Subcutaneous abdominal adipose tissue (tissue), 5 donors: ENCODE results near the gene TUT7.
"Not testable (repeated sequence)": the region's sequence is repeated elsewhere in the genome, so short reads cannot be mapped to it uniquely, and the experiment has no call there.

Source experiments
- H3K27ac ChIP-seq: one replicate; pipeline ENCODE4 v1.7.0; 2013; ENCODE audit warnings: low read depth, mild to moderate bottlenecking, inconsistent platforms, low read length, moderate library complexity
- H3K27me3 ChIP-seq, 5 donors: one replicate each; pipeline ENCODE4 v1.7.0; 2013; ENCODE audit warnings: low read length in 5 of 5, inconsistent platforms in 1 of 5; ENCODE audit not compliant: control insufficient read depth in 5 of 5, insufficient read depth in 4 of 5
- H3K36me3 ChIP-seq, 5 donors: one replicate each; pipeline ENCODE4 v1.7.0; 2013; ENCODE audit warnings: low read length in 5 of 5; ENCODE audit not compliant: control insufficient read depth in 5 of 5, insufficient read depth in 5 of 5
- H3K4me1 ChIP-seq, 5 donors: one replicate each; pipeline ENCODE4 v1.7.0; 2013; ENCODE audit warnings: low read length in 5 of 5, mild to moderate bottlenecking in 3 of 5, moderate library complexity in 1 of 5; ENCODE audit not compliant: control insufficient read depth in 5 of 5, insufficient read depth in 5 of 5
- H3K4me3 ChIP-seq, 5 donors: one replicate each; pipeline ENCODE4 v1.7.0; 2013; ENCODE audit warnings: low read length in 5 of 5, low read depth in 1 of 5
- H3K9ac ChIP-seq, 5 donors: one replicate each; pipeline ENCODE4 v1.7.0; 2013; ENCODE audit warnings: low read length in 5 of 5, mild to moderate bottlenecking in 4 of 5, moderate library complexity in 3 of 5
- H3K9me3 ChIP-seq, 5 donors: one replicate each; pipeline ENCODE4 v1.7.0; 2013; ENCODE audit warnings: low read length in 5 of 5; ENCODE audit not compliant: control insufficient read depth in 5 of 5
- donor health status: healthy.
- donor health status: healthy.
- donor health status: healthy.
- donor health status: healthy.
- donor health status: healthy.

Gene TUT7

DNA sequence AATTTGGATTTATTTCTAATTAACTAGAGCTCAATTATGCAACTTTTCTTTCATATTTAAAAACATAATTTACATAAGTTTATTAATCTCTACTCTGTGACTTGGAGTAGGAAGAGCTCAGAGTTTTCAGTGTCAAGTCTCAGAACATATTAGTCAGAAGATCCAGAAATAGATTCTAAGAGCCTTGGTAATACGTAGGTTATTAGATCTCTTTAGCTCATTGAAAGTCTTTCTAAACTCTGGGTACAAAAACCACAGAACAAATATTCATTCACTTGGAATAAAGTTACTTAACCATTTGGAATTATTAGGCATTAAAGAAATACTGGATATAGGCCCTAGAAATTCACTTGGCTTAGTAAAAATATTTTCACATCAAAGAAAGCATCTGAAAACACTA is 45.5 kb downstream of the TUT7 start:
- Histone ChIP-seq H3K27me3 (no peaks in the 10 kb centered on the region), H3K27ac (no peak overlapping the region), H3K9ac (no peak overlapping the region), H3K9me3 (no peaks in the 10 kb centered on the region), H3K4me3 (no peak overlapping the region), H3K4me1 (no peaks in the 10 kb centered on the region), H3K36me3 (peaks cover 64 to 84% (median 70%) of the 10 kb centered on the region in 5 donors)

DNA sequence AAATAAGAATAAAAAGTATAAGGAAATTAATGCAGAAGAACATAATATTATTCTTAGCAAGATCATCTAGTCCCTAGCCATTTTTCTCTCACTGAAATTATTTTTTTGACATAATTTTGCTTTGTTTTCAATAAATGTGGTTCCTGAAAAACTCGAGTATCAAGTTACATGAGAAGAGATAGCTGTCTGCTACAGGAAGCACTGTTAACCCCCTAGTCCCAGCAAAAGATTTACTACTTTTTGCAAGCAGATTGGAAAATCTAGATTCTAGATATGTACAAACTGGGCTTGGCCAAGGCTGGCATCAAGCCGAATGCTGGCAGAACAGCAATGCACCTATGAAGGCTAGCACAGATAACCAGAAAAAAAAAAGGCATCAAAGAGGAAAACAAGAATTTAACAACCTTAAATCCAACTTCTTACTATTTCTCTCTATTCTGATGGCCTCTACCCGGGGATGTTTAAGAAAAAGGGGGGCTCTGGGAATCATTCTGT is 49.9 kb downstream of the TUT7 start:
- no peak overlapping the region for H3K4me3 ChIP-seq
- H3K9ac ChIP-seq, result no peak overlapping the region
- no peaks in the 10 kb centered on the region for H3K27me3 ChIP-seq
- H3K9me3 ChIP-seq, result no peaks in the 10 kb centered on the region
- H3K4me1 ChIP-seq, result no peaks in the 10 kb centered on the region
- peaks cover 68 to 96% (median 79%) of the 10 kb centered on the region in 5 donors for H3K36me3 ChIP-seq
- no peak overlapping the region for H3K27ac ChIP-seq

DNA sequence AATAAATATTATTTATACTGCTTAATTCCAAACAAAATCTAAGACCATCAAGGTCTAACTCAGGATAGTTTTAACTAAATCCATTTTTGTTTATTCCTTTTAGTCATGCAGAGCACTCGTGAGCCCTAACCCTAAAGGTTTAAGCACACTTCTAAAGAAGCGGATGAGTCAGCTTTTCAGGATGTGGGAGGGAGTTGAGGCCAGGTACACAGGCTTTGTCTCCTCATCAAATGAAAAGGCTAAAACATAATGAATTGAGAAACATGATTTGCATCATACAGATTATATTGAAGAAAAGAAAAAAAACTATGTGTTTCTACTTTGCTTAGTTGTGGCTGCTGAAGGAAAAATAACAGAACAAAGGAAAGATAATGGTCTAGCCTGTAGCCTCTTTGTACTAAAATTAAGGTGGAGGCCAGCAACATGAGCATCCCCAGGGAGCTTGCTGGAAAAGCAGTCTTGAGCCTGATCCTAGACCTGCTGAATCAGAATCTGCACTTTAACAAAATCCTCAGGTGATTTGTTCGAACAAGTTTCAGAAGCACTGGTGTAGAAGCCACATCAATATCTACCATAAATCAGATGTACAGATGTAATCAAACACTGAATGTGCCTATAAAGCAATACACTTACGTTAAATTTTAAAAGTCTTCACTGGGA is 50.8 kb downstream of the TUT7 start:
- H3K9me3 ChIP-seq, result no peaks in the 10 kb centered on the region
- H3K4me1 ChIP-seq, result no peaks in the 10 kb centered on the region
- no peak overlapping the region for H3K9ac ChIP-seq
- no peak overlapping the region for H3K27ac ChIP-seq
- H3K4me3 ChIP-seq, result no peak overlapping the region
- H3K27me3 ChIP-seq, result no peaks in the 10 kb centered on the region
- H3K36me3 ChIP-seq, result peaks cover 65 to 97% (median 83%) of the 10 kb centered on the region in 5 donors

DNA sequence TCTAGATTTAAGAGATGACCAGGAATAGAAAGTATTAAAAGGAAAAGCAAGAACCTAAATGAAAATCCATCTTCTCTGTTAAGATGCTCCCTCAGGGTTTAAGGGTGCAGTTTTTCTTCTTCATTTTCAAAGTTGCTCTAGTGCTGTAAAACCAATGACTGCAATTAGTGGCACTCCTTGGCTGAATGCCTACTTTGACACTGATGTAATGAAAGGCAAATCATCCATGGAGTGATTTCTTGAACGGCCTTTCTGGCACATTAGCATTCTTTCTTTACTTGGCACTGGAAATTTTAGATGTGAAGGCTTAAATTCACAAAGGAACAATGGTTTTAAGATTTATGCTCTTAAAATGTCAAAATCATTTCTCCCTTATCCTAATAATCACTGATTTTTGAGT is 52.5 kb downstream of the TUT7 start:
- H3K36me3 ChIP-seq, result peaks cover 66 to 96% (median 88%) of the 10 kb centered on the region in 5 donors
- H3K27ac ChIP-seq, result no peak overlapping the region
- H3K9ac ChIP-seq, result no peak overlapping the region
- no peaks in the 10 kb centered on the region for H3K27me3 ChIP-seq
- no peaks in the 10 kb centered on the region for H3K4me1 ChIP-seq
- no peaks in the 10 kb centered on the region for H3K9me3 ChIP-seq
- no peak overlapping the region for H3K4me3 ChIP-seq

DNA sequence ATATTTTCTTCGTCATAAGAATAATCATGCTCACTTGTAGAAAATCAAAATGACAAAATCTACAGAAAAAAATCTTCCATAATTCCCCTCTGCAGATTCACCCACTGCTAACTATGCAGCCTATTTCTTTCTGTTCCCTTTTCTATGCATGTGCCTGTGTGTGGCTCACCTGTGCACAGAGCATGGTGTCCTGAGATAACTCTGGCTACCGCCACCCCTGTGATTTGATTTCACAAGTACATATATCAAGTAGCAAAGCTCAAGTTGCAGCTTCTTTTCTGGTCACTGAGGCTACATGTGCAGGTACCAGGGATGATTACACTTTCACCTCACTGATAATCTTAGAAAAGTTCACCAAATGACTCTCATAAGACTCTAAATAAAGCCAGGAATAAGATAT is 53.5 kb downstream of the TUT7 start:
- no peaks in the 10 kb centered on the region for H3K4me1 ChIP-seq
- H3K9ac ChIP-seq, result no peak overlapping the region
- no peak overlapping the region for H3K27ac ChIP-seq
- H3K4me3 ChIP-seq, result no peak overlapping the region
- H3K9me3 ChIP-seq, result no peaks in the 10 kb centered on the region
- H3K36me3 ChIP-seq, result peaks cover 67 to 94% (median 86%) of the 10 kb centered on the region in 5 donors
- no peaks in the 10 kb centered on the region for H3K27me3 ChIP-seq

DNA sequence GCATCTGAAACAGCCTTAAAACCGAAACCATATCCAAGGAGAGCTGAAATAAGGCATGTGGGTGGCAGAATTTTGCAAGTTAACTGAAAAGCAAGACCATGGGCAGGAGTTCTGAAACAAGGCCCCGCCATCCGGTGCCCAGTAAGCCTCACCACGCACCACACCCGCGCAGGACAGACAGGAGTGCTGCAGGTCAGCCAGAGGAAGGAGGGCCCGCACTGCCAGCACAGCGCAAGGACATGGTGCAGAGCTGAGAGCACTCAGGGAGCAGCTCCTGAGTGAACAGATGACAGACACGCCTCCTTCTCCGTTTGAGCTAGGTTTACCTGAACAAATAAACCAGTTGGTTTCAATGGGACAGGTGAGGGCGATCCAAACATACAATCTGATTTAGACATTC is 55.3 kb downstream of the TUT7 start:
- no peaks in the 10 kb centered on the region for H3K27me3 ChIP-seq
- H3K9me3 ChIP-seq, result no peaks in the 10 kb centered on the region
- H3K4me3 ChIP-seq, result no peak overlapping the region
- peaks cover 53 to 76% (median 69%) of the 10 kb centered on the region in 5 donors for H3K36me3 ChIP-seq
- no peak overlapping the region for H3K27ac ChIP-seq
- no peaks in the 10 kb centered on the region for H3K4me1 ChIP-seq
- H3K9ac ChIP-seq, result no peak overlapping the region

DNA sequence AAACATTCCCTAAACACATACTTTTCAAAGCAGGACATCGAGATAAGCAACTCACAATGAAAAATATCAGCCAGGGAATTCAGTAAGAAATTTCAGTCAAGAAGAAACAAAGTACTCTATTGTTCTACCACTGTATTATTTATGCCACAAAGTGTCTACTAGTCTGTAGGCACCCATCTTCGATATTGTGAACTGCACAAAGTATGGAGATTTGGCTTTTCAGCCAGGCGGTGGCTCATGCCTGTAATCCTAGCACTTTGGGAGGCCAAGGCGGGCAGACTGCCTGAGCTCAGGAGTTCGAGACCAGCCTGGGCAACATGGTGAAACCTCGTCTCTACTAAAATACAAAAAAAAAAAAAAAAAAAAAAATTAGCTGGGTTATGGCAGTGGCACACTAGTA is 63.9 kb downstream of the TUT7 start:
- H3K9ac ChIP-seq, H3K4me1 ChIP-seq, H3K4me3 ChIP-seq, H3K9me3 ChIP-seq, H3K27me3 ChIP-seq, H3K27ac ChIP-seq: not testable (repeated sequence)
- peaks cover 0 to 14% (median 4%) of the 10 kb centered on the region in 5 donors for H3K36me3 ChIP-seq

DNA sequence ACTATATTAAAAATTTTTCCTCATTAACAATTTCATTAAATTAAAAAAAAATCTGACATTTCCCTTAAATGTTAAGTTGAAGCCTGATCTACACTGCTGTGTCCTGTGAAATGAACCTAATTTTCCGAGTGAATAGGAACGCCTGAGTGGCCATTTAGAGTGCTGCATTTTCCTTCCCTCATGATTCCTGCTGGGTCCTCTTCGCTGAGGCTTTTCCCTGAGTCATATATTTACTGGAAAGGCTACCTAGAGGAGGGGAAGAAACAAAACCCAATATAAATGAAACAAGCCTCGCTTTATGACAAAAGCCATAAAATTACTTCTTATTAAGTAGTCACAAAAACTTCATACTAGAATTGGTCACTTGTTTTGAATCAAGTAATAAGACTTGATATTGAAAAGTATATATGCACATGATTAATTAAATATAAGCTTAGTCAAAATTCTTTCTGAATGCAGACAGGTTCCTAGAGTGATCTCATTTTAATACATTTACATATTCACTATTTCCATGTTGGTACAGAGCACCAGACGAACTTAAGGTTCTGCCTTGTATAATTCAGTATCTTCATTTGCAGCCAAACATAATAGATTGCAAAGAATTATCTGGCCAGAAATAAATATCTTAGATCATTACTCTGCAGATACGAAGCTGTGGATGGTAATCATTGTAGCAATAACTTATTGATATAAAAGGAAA is 65.6 kb downstream of the TUT7 start:
- no peak overlapping the region for H3K4me3 ChIP-seq
- no peaks in the 10 kb centered on the region for H3K4me1 ChIP-seq
- H3K9ac ChIP-seq, result no peak overlapping the region
- H3K36me3 ChIP-seq, result peaks cover 0 to 11% (median 3%) of the 10 kb centered on the region in 5 donors
- no peak overlapping the region for H3K27ac ChIP-seq
- no peaks in the 10 kb centered on the region for H3K9me3 ChIP-seq
- no peaks in the 10 kb centered on the region for H3K27me3 ChIP-seq

DNA sequence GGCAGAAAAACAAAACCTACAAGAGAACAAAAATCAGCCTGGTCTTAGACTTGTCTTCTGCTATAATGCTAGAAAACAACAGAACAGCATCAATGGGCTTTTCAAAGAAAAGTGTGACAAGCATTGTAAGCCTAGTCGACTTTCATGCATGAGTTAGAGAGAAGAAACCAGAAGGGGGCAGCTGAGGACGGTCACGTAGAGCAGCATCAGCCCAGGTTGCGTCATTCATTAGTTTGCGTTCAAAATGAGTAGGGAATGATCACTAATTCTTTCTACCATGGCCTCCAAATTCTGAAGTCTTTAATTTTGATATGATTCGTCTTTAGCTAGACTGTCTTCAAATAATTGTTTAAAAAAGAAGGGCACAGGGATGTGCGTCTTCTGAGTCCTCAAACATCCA is 67.2 kb downstream of the TUT7 start:
- Histone ChIP-seq H3K27ac (no peak overlapping the region), H3K9me3 (no peaks in the 10 kb centered on the region), H3K27me3 (no peaks in the 10 kb centered on the region)

DNA sequence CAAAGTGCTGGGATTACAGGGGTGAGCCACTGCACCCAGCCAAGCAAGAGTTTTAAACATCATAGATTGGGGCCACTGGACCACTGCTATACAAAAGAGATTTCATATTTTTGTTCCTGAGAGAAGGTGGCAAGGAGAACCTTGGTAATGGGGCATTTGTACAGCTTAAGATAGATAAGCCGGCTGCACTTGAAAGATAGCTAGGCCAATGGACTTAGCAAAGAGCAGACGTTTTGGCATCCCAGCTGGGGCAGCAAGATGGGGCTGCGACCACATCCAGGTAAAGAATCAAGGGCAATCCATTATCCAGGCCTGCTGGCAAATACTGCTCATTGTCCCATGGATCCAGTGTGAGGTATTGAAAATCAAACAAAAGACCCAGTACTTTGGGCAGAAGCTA is 67.9 kb downstream of the TUT7 start:
- Histone ChIP-seq H3K9me3 (no peaks in the 10 kb centered on the region), H3K36me3 (peaks cover 0 to 6% (median 0%) of the 10 kb centered on the region in 5 donors), H3K27me3 (no peaks in the 10 kb centered on the region), H3K27ac (no peak overlapping the region), H3K9ac (no peak overlapping the region), H3K4me3 (no peak overlapping the region), H3K4me1 (peaks cover 0 to 13% (median 11%) of the 10 kb centered on the region in 5 donors)

More for the DNA sequence above, 67.2 kb downstream of the TUT7 start:
- peaks cover 0 to 7% (median 0%) of the 10 kb centered on the region in 5 donors for H3K36me3 ChIP-seq
- no peak overlapping the region for H3K4me3 ChIP-seq
- peaks cover 0 to 8% (median 7%) of the 10 kb centered on the region in 5 donors for H3K4me1 ChIP-seq
- no peak overlapping the region for H3K9ac ChIP-seq
